Ramos (cell line): ENCODE results near the gene NHS.

ENCODE experiments used
- in situ Hi-C: fragments of 300-500 bp; cut with MboI; formaldehyde crosslinking; loops from one replicate; pipeline ENCODE4 v1.14.3; 2022; ENCODE audit warnings: low sequenced_read_pairs; ENCODE audit not compliant: unreplicated experiment

NHS gene

DNA sequence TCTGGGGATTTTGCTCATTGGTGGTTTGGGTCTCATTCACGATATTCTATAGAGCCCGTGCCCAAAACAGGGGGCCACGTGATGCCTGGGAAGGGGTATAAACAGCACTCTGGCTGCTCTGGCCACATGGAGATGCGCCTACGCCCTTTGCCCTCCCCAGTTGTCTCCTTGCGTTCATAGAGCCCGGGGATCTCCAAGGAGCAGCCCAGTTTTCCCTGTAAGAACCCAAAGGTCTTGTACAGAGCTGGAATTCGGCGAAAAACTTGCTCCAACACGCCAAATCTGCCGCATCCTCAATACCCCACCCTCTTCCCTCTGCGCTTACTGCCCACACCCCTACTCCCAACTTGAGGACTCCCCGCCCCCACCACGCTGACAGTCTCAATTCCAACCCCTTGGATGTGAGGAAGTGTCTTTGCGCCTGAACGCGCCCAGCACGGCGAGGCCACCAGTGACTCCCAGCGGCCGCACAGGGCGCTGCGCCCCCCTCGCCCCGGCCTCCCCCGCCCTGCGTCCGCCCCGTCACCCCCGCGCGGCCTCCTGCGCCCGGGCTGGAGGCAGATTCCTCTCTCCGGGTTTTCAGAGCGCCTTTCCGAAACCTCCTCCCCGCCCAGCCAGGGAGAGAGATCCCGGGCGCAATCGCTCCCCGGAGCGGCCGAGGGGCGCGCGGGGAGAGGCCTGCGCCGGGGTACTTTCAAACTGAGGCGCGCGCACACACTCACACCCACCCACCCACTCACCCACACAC, at the start of gene NHS:
NHS (plus strand) TSS at position 582 of the 748 bp plus-strand sequence. CDS start 558 bp downstream, outside the sequence.
- in situ Hi-C loops: no loop called here

DNA sequence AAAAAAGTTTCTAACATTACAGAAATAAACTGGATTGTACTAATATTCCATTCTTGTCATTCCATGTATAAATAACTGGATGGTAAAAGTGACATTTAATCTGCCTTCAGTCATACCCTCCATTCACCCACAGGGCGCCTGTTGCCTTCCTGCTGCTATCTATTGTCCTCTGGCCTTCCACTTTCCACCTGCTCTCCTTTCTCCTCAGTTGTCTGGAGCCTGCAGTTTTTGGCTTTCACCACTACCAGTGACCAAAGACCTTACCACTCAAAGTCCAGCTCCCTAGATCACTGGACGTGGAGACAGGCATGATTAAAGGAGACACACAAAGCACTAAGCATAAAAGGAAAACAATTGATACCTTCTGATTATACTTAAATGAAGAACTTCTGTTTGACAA, 46.2 kb upstream of the NHS start:
- in situ Hi-C loops: no loop called here

DNA sequence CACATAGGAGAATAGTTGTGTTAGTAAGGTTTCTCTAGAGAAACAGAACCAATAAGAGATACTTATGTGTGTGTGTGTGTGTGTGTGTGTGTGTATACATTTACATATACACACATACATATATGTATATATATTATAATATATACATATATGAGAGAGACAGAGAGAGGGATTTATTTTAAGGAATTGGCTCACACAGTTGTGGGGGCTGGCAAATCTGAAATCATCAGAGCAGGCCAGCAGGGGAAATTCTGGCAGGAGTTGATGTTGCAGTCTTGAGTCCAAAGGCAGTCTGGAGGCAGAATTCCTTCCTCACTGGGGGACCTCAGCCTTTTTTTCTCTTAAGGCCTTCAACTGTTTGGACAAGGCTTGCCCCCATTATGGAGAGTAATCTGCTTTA, 38.6 kb upstream of the NHS start:
- in situ Hi-C loops: no loop called here

DNA sequence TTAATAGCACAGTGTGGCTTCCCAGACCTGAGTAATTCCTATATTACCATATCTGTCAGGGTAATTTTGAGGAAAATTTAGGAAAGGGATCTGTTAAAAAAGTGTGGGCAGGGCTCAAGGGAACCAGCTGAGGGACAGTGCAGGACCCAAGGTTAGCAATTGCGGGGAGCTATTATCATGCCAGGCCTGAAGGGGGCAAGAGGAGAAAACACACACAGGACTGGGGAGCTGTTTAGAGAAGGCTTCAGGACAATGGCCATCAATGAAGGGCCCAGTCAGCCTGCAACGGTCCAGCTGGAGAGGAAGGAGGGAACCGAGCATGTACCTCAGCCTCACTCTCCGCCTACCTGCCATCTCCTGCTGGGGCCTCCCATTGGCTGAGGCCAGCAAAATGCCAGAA, 19.0 kb upstream of the NHS start:
- in situ Hi-C loops: no loop called here

DNA sequence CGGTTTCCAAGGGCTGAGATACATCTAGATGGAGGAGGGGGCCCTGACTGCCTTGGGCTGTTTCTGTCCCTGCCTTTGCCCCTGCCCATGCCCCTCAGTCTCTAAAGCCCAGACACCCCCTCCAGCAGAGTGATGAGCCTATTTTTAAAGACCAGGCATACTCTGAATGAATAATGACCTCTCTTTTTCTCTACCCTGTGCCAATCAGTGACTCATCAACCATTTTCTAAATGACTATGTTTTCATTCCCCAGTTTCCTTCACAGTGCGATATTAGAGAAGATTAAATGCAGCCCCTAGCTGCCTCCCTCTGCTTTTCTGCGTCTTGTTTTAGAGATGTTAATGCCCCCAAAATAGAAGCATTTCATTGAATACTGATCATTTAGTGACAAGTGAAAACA, 15.5 kb upstream of the NHS start:
- in situ Hi-C loops: no loop called here

DNA sequence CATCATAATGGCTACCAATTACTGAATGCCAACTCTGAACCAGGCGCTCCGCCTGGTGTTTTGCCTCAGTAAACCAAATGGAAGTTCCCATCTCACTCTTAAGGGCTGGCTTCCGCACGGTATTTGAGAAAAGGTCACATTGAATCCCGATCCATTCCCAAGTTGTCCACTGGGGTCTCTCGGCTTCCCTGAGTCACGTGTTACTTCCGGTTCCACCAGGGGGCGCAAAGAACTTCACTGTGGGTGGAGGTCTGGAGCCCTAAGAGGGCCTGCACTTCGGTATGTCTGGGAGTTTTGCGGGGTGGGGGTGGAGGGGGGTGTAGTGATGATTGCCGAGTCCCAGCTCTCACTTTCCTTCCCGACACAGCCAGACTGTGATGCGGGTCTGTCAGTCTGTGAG, 13.4 kb upstream of the NHS start:
- in situ Hi-C loops: no loop called here

DNA sequence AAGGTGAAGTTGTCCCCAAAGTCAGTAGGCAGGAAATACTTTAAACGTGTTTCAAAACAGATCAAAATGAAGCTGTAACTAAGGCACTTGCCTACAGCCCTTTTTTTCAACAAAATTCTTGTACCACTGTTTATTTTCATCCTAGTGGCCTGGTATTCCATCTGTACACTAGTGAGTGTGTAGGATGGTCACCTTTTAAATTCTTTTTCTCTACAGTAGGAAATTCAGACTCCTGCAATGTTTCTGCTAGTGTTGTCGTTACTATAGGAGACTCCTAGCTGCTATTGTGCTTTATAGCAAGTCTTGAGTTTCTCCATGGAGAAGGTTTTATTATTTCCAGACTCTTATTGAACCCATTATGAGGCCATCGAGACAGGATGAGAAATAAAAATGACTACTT, 7.0 kb upstream of the NHS start:
- in situ Hi-C loops: no loop called here

DNA sequence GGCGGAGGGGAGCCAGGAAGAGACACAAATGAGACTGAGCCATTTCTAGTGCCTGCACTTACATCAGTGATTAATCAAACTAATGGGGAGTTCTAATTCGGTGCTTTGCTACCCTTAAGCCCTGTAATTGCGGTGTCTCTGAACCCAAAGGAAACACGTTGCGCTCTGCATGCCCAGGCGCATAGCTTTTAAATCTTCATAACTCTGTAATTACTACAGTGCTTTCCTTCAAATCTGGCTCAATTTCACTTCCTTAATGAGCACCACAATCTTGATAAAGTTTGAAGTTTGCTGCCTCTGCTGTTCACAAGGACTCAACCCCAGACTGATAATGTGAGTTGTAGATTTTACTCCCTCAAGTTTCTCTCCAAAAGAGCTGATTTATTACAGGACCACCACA, 5.7 kb upstream of the NHS start:
- in situ Hi-C loops: no loop called here

DNA sequence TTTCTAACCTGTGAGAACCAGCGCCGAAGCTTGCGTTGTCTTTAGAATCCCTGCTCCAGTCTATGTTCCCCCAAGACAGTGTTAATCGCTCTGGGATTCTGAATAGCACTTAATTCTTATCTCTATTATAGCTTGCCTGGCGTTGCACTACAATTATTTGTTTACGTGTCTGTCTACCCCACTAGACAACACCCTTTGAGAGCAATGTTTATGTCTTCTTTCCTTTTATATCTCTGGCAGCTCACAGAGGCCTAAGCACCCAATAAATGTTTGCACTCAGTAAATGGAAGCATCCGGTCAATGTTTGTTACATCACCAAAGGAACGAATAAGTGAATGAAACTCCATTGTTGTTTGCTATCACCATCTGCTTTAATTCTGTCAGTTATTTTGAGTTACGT, 4.8 kb upstream of the NHS start:
- in situ Hi-C loops: no loop called here

DNA sequence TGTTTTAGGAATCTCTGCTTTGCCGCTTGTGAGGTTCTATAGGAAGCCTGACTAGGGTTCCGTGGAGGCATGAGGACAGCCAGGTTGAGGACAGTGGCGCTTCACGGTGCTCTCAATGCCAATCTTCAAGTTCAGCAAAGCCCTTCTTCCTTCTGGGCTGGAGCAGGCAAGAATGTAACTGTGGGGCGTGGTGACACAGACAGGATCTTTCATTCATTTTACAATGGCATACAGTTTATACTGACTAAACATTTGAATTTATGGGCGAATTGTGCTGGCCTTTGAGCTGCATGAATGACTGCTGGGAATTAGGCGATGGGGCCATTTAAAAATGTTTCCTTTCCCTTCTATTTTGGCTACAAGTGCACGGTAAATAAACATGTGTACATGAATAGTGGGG, 2.9 kb upstream of the NHS start:
- in situ Hi-C loops: no loop called here

DNA sequence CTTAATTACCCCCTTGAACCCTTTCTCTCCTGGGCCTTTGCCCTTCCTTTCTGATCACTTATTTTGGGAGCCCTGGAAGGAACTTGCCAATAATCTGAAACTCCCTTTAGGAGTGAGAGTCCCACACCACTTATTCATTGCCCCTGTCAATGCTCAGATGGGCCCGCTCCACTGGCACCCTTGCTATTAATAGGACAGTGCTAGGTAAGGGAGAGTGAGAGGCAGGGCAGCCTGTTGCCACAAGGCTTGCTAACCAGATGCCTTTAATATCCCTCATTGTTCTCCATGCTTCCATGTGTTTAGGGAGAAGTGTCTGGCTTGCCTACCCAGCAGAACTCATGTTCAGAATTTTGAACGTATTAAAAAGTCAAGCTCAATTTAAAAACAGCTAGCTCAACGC, 1.7 kb upstream of the NHS start:
- in situ Hi-C loops: no loop called here

DNA sequence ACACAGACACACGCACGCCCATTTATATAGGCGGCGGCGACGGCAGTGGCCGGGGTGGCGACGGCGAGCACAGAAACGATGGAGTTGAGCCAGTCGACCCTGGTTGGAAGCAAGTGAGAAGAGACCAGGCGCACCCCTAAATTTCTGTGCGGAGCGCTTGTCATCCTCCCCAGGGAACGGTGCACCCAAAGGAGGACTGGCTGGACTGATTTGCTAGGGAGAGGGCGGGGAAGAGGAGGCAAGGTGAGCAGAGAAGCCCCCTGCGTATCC, 302 bp downstream of the NHS start:
- in situ Hi-C loops: no loop called here

DNA sequence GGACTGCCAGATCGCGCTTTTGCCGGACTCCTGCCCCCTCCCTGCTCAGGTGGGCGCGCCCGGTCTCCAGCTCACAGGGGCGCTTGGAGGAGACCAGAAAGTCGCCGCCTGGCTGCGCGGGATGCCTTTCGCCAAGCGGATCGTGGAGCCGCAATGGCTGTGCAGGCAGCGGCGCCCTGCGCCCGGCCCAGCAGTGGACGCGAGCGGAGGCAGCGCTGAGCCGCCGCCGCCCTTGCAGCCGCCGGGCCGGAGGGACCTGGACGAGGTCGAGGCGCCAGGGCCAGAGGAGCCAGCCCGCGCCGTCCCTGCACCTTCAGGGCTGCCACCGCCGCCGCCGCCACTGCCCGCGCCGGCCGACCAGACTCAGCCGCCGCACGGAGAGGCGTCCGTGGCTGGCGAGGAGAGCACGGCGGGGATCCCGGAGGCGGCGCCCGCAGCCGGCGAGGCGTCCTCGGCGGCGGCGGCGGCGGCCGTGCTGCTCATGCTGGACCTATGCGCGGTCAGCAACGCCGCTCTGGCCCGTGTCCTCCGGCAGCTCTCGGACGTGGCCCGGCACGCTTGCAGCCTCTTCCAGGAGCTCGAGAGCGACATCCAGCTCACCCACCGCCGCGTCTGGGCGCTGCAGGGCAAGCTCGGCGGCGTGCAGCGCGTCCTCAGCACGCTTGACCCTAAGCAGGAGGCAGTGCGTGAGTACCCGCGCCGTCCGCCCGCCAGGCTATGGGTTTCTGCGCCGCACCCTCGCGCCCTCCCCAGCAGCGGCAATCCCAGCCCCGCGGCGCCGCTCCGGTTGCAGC, 834 bp downstream of the NHS start:
- in situ Hi-C loops: no loop called here

DNA sequence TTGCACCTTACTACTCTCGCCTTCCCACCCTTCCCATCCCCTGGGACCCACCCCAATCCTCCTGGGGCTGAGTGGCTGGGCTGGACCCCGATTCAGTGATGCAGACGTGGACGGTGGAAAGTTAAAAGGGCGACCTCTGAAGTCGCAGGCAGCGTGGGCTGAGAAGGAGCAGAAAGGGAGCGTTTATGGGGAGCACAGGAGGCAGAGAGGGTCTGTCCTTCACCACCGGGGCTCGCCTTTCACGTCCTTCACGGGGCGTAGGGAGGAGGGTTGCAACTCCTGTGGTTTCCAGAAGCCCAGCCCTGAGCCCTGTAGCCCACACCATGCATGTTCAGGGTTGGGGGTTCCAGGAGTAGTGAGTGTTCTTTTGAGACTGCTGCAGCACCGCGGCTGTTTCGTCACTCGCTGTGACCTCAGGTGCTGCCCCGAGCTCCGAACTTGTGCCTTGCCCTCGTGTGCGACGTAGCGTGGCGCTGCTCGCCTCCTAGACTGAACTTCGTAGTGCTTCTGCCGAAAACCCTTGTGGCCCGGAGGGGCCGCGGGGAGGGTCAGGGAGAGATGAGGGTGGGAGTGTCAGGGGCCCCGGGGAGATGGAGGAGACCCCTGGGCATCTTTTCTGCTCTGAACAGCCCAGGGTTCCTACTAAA, 1.6 kb downstream of the NHS start:
- in situ Hi-C loops: no loop called here

DNA sequence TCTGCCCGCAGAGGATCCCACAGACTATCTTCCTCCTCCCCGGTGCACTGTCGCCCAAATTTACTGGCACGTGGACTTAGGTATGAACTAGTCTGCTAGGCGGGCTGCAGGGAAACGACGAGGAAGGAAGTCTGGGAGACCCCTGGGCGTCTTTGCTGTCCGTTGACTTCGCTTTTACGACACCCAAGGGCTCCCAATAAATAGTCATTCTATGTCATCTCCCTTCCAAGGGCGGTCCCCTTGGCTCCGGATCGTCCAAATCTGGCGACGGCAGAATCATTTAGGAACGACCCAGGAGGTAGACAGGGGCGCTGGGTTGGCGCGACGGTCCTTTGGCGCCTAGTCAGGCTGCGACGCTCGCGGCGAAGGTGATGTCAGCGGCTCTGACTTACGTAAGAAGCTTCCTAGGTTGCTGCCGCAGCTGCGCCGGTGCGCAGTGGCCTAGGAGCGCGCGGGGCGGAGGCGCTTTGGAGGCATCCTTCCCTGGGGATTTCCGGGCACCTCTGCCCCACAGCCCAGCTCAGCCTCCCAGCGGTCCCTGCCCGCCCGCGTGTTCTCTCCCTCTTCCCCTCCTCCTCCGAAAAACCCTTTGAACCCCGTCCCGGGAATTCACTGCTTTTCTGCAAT, 2.2 kb downstream of the NHS start:
- in situ Hi-C loops: no loop called here

DNA sequence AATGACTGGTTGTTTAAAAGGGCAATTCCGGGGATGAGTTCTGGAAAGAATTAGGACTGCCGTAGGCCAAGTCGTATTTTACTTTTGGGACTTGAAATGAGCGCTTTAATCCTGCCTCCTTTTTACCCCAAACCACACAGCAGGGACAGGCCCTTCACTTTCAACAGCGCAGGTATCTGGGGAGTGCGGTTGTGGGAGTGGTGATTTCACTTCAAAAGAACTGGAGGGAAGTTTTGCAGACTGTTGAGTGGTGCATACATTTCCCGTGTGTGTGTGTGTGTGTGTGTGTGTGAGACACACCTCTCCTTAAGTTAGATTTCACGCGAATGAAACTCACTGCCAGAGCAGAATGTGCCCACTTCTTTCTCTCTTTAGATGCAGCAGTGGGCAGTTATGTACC, 2.8 kb downstream of the NHS start:
- in situ Hi-C loops: no loop called here

DNA sequence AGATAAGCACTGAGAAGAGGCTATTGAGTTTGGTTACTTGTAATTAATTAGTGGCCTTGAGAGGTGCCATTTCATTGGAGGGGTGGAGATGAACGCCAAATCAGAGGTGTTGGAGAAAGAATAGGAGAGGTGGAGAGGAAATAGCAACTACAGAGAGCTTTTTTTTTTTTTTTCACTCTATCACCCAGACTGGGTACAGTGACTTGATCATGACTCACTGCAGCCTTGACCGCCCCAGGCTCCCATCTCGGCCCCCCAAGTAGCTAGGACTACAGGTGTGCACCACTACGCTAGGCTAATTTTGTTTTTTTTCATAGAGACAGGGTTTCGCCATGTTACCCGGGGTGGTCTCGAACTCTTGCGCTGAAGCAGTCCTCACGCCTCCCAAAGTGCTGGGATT, 5.2 kb downstream of the NHS start:
- in situ Hi-C loops: no loop called here

DNA sequence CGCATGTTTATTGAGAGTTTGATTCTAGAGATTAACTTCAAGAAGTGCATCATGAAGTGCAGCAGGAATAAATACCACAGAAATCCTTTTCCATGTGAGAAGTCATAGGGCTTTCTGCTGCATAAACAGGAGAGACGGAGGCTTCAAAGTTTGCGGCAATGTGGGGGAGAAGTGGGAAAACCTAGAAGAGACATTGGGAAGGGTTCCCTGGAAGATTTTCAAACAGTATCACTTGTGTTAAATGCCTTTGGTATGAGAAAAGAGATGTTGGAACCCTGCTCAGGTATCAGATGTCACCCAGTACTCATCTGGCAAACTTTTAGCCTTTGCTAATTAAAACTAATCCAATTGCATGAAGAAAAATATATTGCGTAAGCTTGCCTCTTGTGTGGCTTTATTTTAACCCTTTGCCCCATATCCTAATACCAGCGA, 15.4 kb downstream of the NHS start:
- in situ Hi-C loops: no loop called here

DNA sequence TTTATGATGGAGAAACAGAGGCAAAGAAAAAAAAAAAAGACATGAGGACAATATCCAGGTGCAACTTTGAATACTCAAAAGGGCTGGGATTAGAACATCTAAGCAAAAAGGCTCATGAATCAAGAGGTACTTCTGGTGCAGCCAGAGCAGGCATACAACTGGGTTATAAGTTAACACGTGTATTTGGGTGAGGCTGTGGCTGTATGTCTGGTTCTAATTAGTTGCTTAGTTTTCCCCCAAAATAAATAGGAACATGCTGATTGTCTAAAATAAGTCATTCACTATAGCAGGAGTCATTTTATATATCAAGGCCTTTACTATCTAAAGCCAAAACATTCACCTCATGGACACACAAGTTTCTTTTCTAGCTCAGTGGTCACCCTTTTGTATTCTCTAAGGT, 20.2 kb downstream of the NHS start:
- in situ Hi-C loops: no loop called here

DNA sequence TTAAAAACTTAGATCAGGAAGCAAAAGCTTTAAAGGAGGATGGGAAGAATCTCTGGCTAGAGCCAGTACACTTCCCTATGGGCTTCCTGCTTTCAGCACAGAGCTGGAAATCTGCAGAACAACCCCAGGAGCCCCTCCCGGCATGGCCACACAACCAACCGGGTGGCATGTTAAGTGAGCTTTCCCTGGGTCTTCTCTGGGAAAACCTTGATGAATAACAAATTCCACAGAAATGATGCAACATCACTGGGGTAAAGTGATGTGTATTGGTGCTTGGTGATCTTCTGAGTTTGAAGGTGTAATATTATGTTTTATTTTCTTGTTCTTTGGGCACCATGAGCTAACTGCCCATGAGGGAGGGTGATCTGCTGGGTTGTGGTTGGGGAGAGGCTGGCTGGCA, 22.1 kb downstream of the NHS start:
- in situ Hi-C loops: no loop called here

DNA sequence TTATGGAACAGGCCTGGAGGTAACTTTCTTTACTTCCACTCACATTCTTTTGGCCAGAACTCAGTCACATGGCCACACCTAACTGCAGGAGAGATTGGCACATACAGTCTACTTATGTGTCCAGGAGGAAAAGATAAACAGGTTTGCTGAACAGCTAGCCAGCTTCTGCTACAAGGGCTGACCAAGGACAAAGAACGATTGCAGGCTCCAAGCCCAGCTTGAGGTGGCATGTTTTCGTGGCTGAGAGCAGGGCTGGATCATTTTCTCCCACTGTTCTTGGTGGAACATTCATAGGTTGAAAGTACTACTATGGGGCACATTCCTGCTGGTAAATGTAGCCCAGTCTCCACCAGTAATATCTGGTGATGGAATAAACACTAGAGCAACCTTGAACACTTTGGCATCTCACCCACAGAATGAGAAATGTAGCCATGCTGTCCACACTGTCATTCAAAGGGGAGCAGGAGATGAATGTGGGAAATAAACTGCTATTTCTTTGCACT, 28.2 kb downstream of the NHS start:
- in situ Hi-C loops: no loop called here
